ENCODE results near the gene GUCY1B1.

GUCY1B1 gene

GRCh38 chr4:155800685-155801343 lies 42.0 kb downstream of the GUCY1B1 start:
- DNase-seq, result no peak

GRCh38 chr4:155802190-155802959 lies 43.6 kb downstream of the GUCY1B1 start:
- DNase-seq, result no peak

GRCh38 chr4:155805016-155805415 lies 46.2 kb downstream of the GUCY1B1 start:
- no peak for DNase-seq

- DNase-seq, result no peak
Measured at GRCh38 chr4:155807021-155807420, 48.2 kb downstream of the GUCY1B1 start.

GRCh38 chr4:155809835-155810234 lies 51.0 kb downstream of the GUCY1B1 start:
- peak; percentile 45 for DNase-seq

GRCh38 chr4:155811083-155811482 lies 52.3 kb downstream of the GUCY1B1 start:
- DNase-seq, result no peak

GRCh38 chr4:155818639-155819038 lies 59.8 kb downstream of the GUCY1B1 start:
- no peak for DNase-seq

- no peak for DNase-seq
Measured at GRCh38 chr4:155819066-155819465, 60.2 kb downstream of the GUCY1B1 start.

GRCh38 chr4:155820887-155821518 lies 62.2 kb downstream of the GUCY1B1 start:
- no peak for DNase-seq

GRCh38 chr4:155822572-155822971 lies 63.8 kb downstream of the GUCY1B1 start:
- no peak for DNase-seq

GRCh38 chr4:155828628-155829027 lies 69.8 kb downstream of the GUCY1B1 start:
- DNase-seq, result no peak

- no peak for DNase-seq
Measured at GRCh38 chr4:155832664-155833063, 73.8 kb downstream of the GUCY1B1 start.

GRCh38 chr4:155837203-155837796 lies 78.5 kb downstream of the GUCY1B1 start:
- DNase-seq, result no peak

- DNase-seq, result no peak
Measured at GRCh38 chr4:155842080-155842479, 83.3 kb downstream of the GUCY1B1 start.

- DNase-seq, result no peak
Measured at GRCh38 chr4:155846929-155847328, 88.1 kb downstream of the GUCY1B1 start.

- no peak for DNase-seq
Measured at GRCh38 chr4:155849042-155849441, 90.2 kb downstream of the GUCY1B1 start.

- DNase-seq, result no peak
Measured at GRCh38 chr4:155853189-155853588, 94.4 kb downstream of the GUCY1B1 start.

- DNase-seq, result no peak
Measured at GRCh38 chr4:155854582-155855226, 95.9 kb downstream of the GUCY1B1 start.

- no peak for DNase-seq
Measured at GRCh38 chr4:155855897-155856296, 97.1 kb downstream of the GUCY1B1 start.
